Gastrocnemius medialis (tissue), 4 donors: ENCODE measurements around the gene UNC80. TPM values are rescaled to one million over a fixed set of nuclear protein-coding genes. Genes with fewer than 3 reads are reported as not detected.

Experiments used
- ATAC-seq, 2 donors: fragments of 150-250 bp; one replicate each; pipeline ENCODE4 v1.9.1; 2016
- DNase-seq, 2 donors: peaks; one replicate each; pipeline ENCODE4 v3.0.0-alpha.2; 2019
- H3K27ac ChIP-seq, 4 donors: fragments of 200-600 bp; sonication (generic); 1 replicate in 1 of 4; 2 replicates in 3 of 4; pipeline ENCODE4 v1.5.1; 2016 to 2018; ENCODE audit warnings: mild to moderate bottlenecking in 2 of 4, moderate library complexity in 1 of 4
- H3K27me3 ChIP-seq, 3 donors: fragments of 200-600 bp; sonication (generic) in 2 of 3; 1 replicate in 1 of 3; 2 replicates in 2 of 3; pipeline versions ENCODE4 v1.5.1 to v1.6.0; 2016 to 2019; ENCODE audit warnings: mild to moderate bottlenecking in 1 of 3, moderate library complexity in 1 of 3
- H3K36me3 ChIP-seq, 2 donors: fragments of 200-600 bp; sonication (generic) in 1 of 2; one replicate each; pipeline ENCODE4 v1.5.1; 2017 to 2018
- H3K4me1 ChIP-seq, 2 donors: fragments of 200-600 bp; sonication (generic) in 1 of 2; one replicate each; pipeline ENCODE4 v1.5.1; 2016 to 2017; ENCODE audit warnings: mild to moderate bottlenecking in 2 of 2
- H3K4me3 ChIP-seq, 4 donors: fragments of 200-600 bp; sonication (generic) in 3 of 4; 1 replicate in 1 of 4; 2 replicates in 3 of 4; pipeline ENCODE4 v1.5.1; 2016 to 2019; ENCODE audit warnings: mild to moderate bottlenecking in 2 of 4
- H3K9me3 ChIP-seq, 3 donors: fragments of 200-600 bp; sonication (generic) in 2 of 3; 1 replicate in 1 of 3; 2 replicates in 2 of 3; pipeline ENCODE4 v1.5.1; 2016 to 2019
- POLR2A ChIP-seq, 2 donors: fragments of 450-650 bp; IDR thresholded peaks; one replicate each; pipeline ENCODE4 v1.6.1; 2017; ENCODE audit warnings: antibody characterized with exemption in 2 of 2, mild to moderate bottlenecking in 2 of 2, moderate library complexity in 2 of 2
- in situ Hi-C, 4 donors: fragments of 200-750 bp; cut with MboI; loops; one replicate each; pipeline versions ENCODE4 v1.15.0 to v1.8.0; 2017; ENCODE audit warnings: low sequenced_read_pairs in 4 of 4
- intact Hi-C: fragments of 100-400 bp; cut with DNase I; formaldehyde crosslinking; loops from one replicate; pipeline ENCODE4 v1.15.1; 2023; ENCODE audit warnings: low total_unique reads
- total RNA-seq, 4 donors: library from RNA; depleted of rRNA; stranded (reverse); fragments of >200 nt; gene quantifications; one replicate each; pipeline versions ENCODE4 v1.1.0 to v1.2.3, GENCODE V29; 2016
- TF ChIP-seq, protein P1 (sequence below), 5 experiments: fragments of 450-650 bp in 3 of 5; fragments of 200-600 bp in 2 of 5; sonication (generic) in 2 of 5; IDR thresholded peaks in 4 of 5; conservative IDR thresholded peaks in 1 of 5; 1 replicate in 4 of 5; 2 replicates in 1 of 5; pipeline ENCODE4 v1.5.1; 2016 to 2019; ENCODE audit warnings: antibody characterized with exemption in 5 of 5, mild to moderate bottlenecking in 3 of 5, moderate library complexity in 3 of 5

UNC80 gene
- total RNA-seq, 4 donors from 2014 or later, result not detected

GRCh38 chr2:209960676-209961630, 189.3 kb downstream of the UNC80 start:
- intact Hi-C loops, result no loop called here
- Histone ChIP-seq H3K4me3 (no peak overlapping the region), H3K27me3 (no peaks in the 10 kb centered on the region), H3K9me3 (no peaks in the 10 kb centered on the region), H3K4me1 (no peaks in the 10 kb centered on the region), H3K27ac (no peak overlapping the region), H3K36me3 (no peaks in the 10 kb centered on the region)
- in situ Hi-C loops, result loop anchor here in 1 of 4 donors (25.0 kb wide), 1 partner anchor 624 kb away; no protein-coding TSS in a partner anchor
- TF ChIP-seq POLR2A (IDR thresholded peaks at IDR 0.05), result no peak
- TF ChIP-seq, protein P1, sequence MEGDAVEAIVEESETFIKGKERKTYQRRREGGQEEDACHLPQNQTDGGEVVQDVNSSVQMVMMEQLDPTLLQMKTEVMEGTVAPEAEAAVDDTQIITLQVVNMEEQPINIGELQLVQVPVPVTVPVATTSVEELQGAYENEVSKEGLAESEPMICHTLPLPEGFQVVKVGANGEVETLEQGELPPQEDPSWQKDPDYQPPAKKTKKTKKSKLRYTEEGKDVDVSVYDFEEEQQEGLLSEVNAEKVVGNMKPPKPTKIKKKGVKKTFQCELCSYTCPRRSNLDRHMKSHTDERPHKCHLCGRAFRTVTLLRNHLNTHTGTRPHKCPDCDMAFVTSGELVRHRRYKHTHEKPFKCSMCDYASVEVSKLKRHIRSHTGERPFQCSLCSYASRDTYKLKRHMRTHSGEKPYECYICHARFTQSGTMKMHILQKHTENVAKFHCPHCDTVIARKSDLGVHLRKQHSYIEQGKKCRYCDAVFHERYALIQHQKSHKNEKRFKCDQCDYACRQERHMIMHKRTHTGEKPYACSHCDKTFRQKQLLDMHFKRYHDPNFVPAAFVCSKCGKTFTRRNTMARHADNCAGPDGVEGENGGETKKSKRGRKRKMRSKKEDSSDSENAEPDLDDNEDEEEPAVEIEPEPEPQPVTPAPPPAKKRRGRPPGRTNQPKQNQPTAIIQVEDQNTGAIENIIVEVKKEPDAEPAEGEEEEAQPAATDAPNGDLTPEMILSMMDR (IDR thresholded peaks at IDR 0.05 in 4 of 5, conservative IDR thresholded peaks at IDR 0.05 in 1 of 5), result peak in 4 of 5 experiments; percentile 25 to 60 (median 36)
- DNase-seq, result no peak
- ATAC-seq, result no peak

DNA sequence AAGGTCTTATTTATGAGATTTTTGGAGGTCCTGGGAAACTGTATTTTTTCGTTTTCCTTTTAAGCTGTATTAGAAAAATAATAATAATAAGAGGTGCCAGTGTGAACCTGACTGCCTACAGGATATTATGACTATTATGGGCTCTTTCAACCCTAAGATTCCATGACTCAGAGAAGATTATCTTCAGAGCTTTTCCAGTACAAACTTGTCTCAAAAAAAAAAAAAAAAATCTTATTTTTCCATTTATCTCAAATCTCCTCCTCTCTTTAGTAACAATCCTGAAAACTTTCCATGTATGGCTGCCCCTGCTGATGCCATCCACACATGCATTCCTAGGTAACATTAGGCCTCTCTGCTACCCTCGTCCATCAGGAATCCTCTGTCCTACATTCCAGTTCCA, 194.1 kb downstream of the UNC80 start:
- intact Hi-C loops (no loop called here), in situ Hi-C loops (loop anchor here in 1 of 4 donors (25.0 kb wide), 1 partner anchor 628 kb away; no protein-coding TSS in a partner anchor)
- Histone ChIP-seq H3K4me1 (no peaks in the 10 kb centered on the region), H3K9me3 (no peaks in the 10 kb centered on the region), H3K27ac (no peak overlapping the region), H3K27me3 (no peaks in the 10 kb centered on the region), H3K36me3 (no peaks in the 10 kb centered on the region), H3K4me3 (no peak overlapping the region)
- ATAC-seq (no peak), DNase-seq (no peak)
- no peak for TF ChIP-seq POLR2A (IDR thresholded peaks at IDR 0.05)
- TF ChIP-seq, protein P1 (IDR thresholded peaks at IDR 0.05 in 4 of 5, conservative IDR thresholded peaks at IDR 0.05 in 1 of 5), result no peak

- Histone ChIP-seq H3K36me3 (no peaks in the 10 kb centered on the region), H3K27ac (no peak overlapping the region), H3K4me1 (no peaks in the 10 kb centered on the region), H3K4me3 (no peak overlapping the region), H3K27me3 (peaks cover 0 to 4% (median 0%) of the 10 kb centered on the region in 3 donors), H3K9me3 (no peaks in the 10 kb centered on the region)
- DNase-seq, result no peak
- in situ Hi-C loops (loop anchor here in 1 of 4 donors (25.0 kb wide), 1 partner anchor 632 kb away; no protein-coding TSS in a partner anchor), intact Hi-C loops (loop anchor here (10.0 kb wide), 1 partner anchor 425 kb away; no protein-coding TSS in a partner anchor)
- ATAC-seq, result no peak
- TF ChIP-seq, protein P1 (IDR thresholded peaks at IDR 0.05 in 4 of 5, conservative IDR thresholded peaks at IDR 0.05 in 1 of 5), result no peak
- TF ChIP-seq POLR2A (IDR thresholded peaks at IDR 0.05), result no peak
Observed at GRCh38 chr2:209969692-209970091, 198.1 kb downstream of the UNC80 start.

GRCh38 chr2:209970271-209970670, 198.6 kb downstream of the UNC80 start:
- H3K36me3 ChIP-seq, result no peaks in the 10 kb centered on the region
- no peak overlapping the region for H3K4me3 ChIP-seq
- no peaks in the 10 kb centered on the region for H3K9me3 ChIP-seq
- H3K4me1 ChIP-seq, result no peaks in the 10 kb centered on the region
- no peak for TF ChIP-seq POLR2A (IDR thresholded peaks at IDR 0.05)
- TF ChIP-seq, protein P1 (IDR thresholded peaks at IDR 0.05 in 4 of 5, conservative IDR thresholded peaks at IDR 0.05 in 1 of 5), result no peak
- H3K27me3 ChIP-seq, result peaks cover 0 to 4% (median 0%) of the 10 kb centered on the region in 3 donors
- ATAC-seq (no peak), DNase-seq (no peak)
- intact Hi-C loops (loop anchor here (10.0 kb wide), 1 partner anchor 425 kb away; no protein-coding TSS in a partner anchor), in situ Hi-C loops (loop anchor here in 1 of 4 donors (25.0 kb wide), 1 partner anchor 633 kb away; no protein-coding TSS in a partner anchor)
- no peak overlapping the region for H3K27ac ChIP-seq
